Measurements from ENCODE around the gene CTRB2. TPM values are rescaled to one million over a fixed set of nuclear protein-coding genes. Genes with fewer than 3 reads are reported as not detected.
"Not testable (repeated sequence)": the region's sequence is repeated elsewhere in the genome, so short reads cannot be mapped to it uniquely, and the experiment has no call there.

CTRB2 gene
- total RNA-seq, 1 donor from 2014 or later, result not detected

GRCh38 chr16:75225678-75226515, 18.9 kb upstream of the CTRB2 start:
- H3K4me3 Mint-ChIP-seq (ENCODE audit: unreplicated experiment), result no peak overlapping the region
- peaks cover 35% of the 10 kb centered on the region for H3K27me3 Mint-ChIP-seq (ENCODE audit: unreplicated experiment)
- H3K4me1 Mint-ChIP-seq (ENCODE audit: unreplicated experiment), result peaks cover 7% of the 10 kb centered on the region
- H3K36me3 Mint-ChIP-seq (ENCODE audit: low read depth, unreplicated experiment), result peaks cover 15% of the 10 kb centered on the region
- DNase-seq (ENCODE audit: low spot score), result no peak
- peak overlapping the region; percentile 80 for H3K27ac Mint-ChIP-seq (ENCODE audit: unreplicated experiment)
- TF ChIP-seq CTCF (IDR thresholded peaks at IDR 0.05; ENCODE audit: unreplicated experiment), result no peak
- no peaks in the 10 kb centered on the region for H3K9me3 Mint-ChIP-seq (ENCODE audit: unreplicated experiment)

- no peak for DNase-seq (ENCODE audit: low spot score)
These were observed 18.1 kb upstream of the CTRB2 start for GRCh38 chr16:75225092-75225491.

GRCh38 chr16:75224306-75225082, 17.5 kb upstream of the CTRB2 start:
- no peak for TF ChIP-seq CTCF (IDR thresholded peaks at IDR 0.05; ENCODE audit: unreplicated experiment)
- H3K27ac Mint-ChIP-seq (ENCODE audit: unreplicated experiment), result peak overlapping the region; percentile 88
- H3K4me3 Mint-ChIP-seq (ENCODE audit: unreplicated experiment), result peak overlapping the region; percentile 42
- no peaks in the 10 kb centered on the region for H3K9me3 Mint-ChIP-seq (ENCODE audit: unreplicated experiment)
- peaks cover 29% of the 10 kb centered on the region for H3K27me3 Mint-ChIP-seq (ENCODE audit: unreplicated experiment)
- no peak for DNase-seq (ENCODE audit: low spot score)
- peaks cover 7% of the 10 kb centered on the region for H3K4me1 Mint-ChIP-seq (ENCODE audit: unreplicated experiment)
- peaks cover 8% of the 10 kb centered on the region for H3K36me3 Mint-ChIP-seq (ENCODE audit: low read depth, unreplicated experiment)

More at GRCh38 chr16:75225092-75225491, 18.1 kb upstream of the CTRB2 start:
- TF ChIP-seq CTCF (IDR thresholded peaks at IDR 0.05; ENCODE audit: unreplicated experiment), result no peak
- Mint-ChIP-seq H3K9me3 (ENCODE audit: unreplicated experiment) (no peaks in the 10 kb centered on the region), H3K36me3 (ENCODE audit: low read depth, unreplicated experiment) (peaks cover 8% of the 10 kb centered on the region), H3K4me3 (ENCODE audit: unreplicated experiment) (no peak overlapping the region), H3K27ac (ENCODE audit: unreplicated experiment) (peak overlapping the region; percentile 80), H3K27me3 (ENCODE audit: unreplicated experiment) (peaks cover 29% of the 10 kb centered on the region), H3K4me1 (ENCODE audit: unreplicated experiment) (peaks cover 7% of the 10 kb centered on the region)

GRCh38 chr16:75223129-75223528, 16.2 kb upstream of the CTRB2 start:
- H3K4me3 Mint-ChIP-seq (ENCODE audit: unreplicated experiment); H3K9me3 Mint-ChIP-seq (ENCODE audit: unreplicated experiment); DNase-seq (ENCODE audit: low spot score); H3K36me3 Mint-ChIP-seq (ENCODE audit: low read depth, unreplicated experiment); H3K27ac Mint-ChIP-seq (ENCODE audit: unreplicated experiment); H3K4me1 Mint-ChIP-seq (ENCODE audit: unreplicated experiment): not testable (repeated sequence)
- peaks cover 34% of the 10 kb centered on the region for H3K27me3 Mint-ChIP-seq (ENCODE audit: unreplicated experiment)

- no peaks in the 10 kb centered on the region for H3K9me3 Mint-ChIP-seq (ENCODE audit: unreplicated experiment)
- H3K4me1 Mint-ChIP-seq (ENCODE audit: unreplicated experiment), result peaks cover 4% of the 10 kb centered on the region
- peaks cover 2% of the 10 kb centered on the region for H3K36me3 Mint-ChIP-seq (ENCODE audit: low read depth, unreplicated experiment)
- H3K27ac Mint-ChIP-seq (ENCODE audit: unreplicated experiment), result peak overlapping the region; percentile 36
- peaks cover 30% of the 10 kb centered on the region for H3K27me3 Mint-ChIP-seq (ENCODE audit: unreplicated experiment)
- peak overlapping the region; percentile 60 for H3K4me3 Mint-ChIP-seq (ENCODE audit: unreplicated experiment)
- DNase-seq (ENCODE audit: low spot score), result no peak
- no peak for TF ChIP-seq CTCF (IDR thresholded peaks at IDR 0.05; ENCODE audit: unreplicated experiment)
These were observed 15.4 kb upstream of the CTRB2 start for GRCh38 chr16:75222271-75222783.
